BLaER1 treated with 17β-estradiol and CSF1 and Interleukin-3, amounts not matched to agents 10 nM and 100 nM (cell line): Measurements from ENCODE around the gene HOXD10.
A peak's percentile ranks its signal among the peaks of the same experiment; 100 is the strongest.

ENCODE experiments used
- H3K27ac ChIP-seq, 11 experiments: shearing (Covaris generic); formaldehyde crosslinking; 2 replicates each; pipeline ENCODE4 v1.8.1; 2022
- H3K27me3 ChIP-seq, 11 experiments: shearing (Covaris generic); formaldehyde crosslinking; 2 replicates each; pipeline ENCODE4 v1.8.1; 2022
- H3K36me3 ChIP-seq, 11 experiments: shearing (Covaris generic); formaldehyde crosslinking; 2 replicates each; pipeline ENCODE4 v1.8.1; 2022
- H3K4me1 ChIP-seq, 10 experiments: shearing (Covaris generic); formaldehyde crosslinking; 2 replicates each; pipeline ENCODE4 v1.8.1; 2022
- H3K4me2 ChIP-seq, 11 experiments: shearing (Covaris generic); formaldehyde crosslinking; 2 replicates each; pipeline ENCODE4 v1.8.1; 2022
- H3K4me3 ChIP-seq, 10 experiments: shearing (Covaris generic); formaldehyde crosslinking; 2 replicates each; pipeline ENCODE4 v1.8.1; 2022
- H3K9ac ChIP-seq, 11 experiments: shearing (Covaris generic); formaldehyde crosslinking; 2 replicates each; pipeline ENCODE4 v1.8.1; 2022
- H3K9me3 ChIP-seq, 11 experiments: shearing (Covaris generic); formaldehyde crosslinking; replicated peaks in 1 of 11; 2 replicates each; pipeline ENCODE4 v1.8.1; 2022
- H4K20me1 ChIP-seq, 11 experiments: shearing (Covaris generic); formaldehyde crosslinking; 2 replicates each; pipeline ENCODE4 v1.8.1; 2022
- Cebpa-rat ChIP-seq, 11 experiments: shearing (Covaris generic); IDR thresholded peaks; 2 replicates each; pipeline ENCODE4 v1.8.1; 2022

Gene HOXD10

GRCh38 chr2:176091329-176092258 lies 25.0 kb upstream of the HOXD10 start:
- H3K9ac ChIP-seq, result no peak overlapping the region
- peaks cover under 1 to 6% (median 2%) of the 10 kb centered on the region in 10 experiments; a peak in 12 of 20 replicates for H3K4me1 ChIP-seq
- peaks cover 100% of the 10 kb centered on the region in 11 experiments for H3K27me3 ChIP-seq
- no peak overlapping the region for H3K27ac ChIP-seq
- peaks cover 9 to 34% (median 14%) of the 10 kb centered on the region in 11 experiments; a peak in 20 of 22 replicates for H3K9me3 ChIP-seq
- TF ChIP-seq Cebpa-rat (IDR thresholded peaks at IDR 0.05), result no peak
- H4K20me1 ChIP-seq, result peaks cover 0 to 92% (median 70%) of the 10 kb centered on the region in 11 experiments; a peak in 18 of 22 replicates
- no peak overlapping the region for H3K4me3 ChIP-seq
- H3K4me2 ChIP-seq, result peak overlapping the region in 2 of 11 experiments; percentile 20 to 33; a peak in 1 of 22 replicates
- no peaks in the 10 kb centered on the region for H3K36me3 ChIP-seq

GRCh38 chr2:176092270-176093144 lies 24.1 kb upstream of the HOXD10 start, which contains the start of gene HOXD13:
Gene HOXD13, plus strand, starts transcription at chr2:176092721. Its CDS starts 170 bp downstream, at chr2:176092891.
- peak within 1 kb of the TSS in 8 of 10 experiments; percentile 7 to 44 (median 30); a peak in 13 of 20 replicates for H3K4me3 ChIP-seq
- no peak within 1 kb of the TSS for H3K9ac ChIP-seq
- peak within 1 kb of the TSS in 10 of 11 experiments; percentile 10 to 75 (median 28); a peak in 13 of 22 replicates for H3K4me2 ChIP-seq
- H3K36me3 ChIP-seq, result no peaks in the 10 kb centered on the region
- H3K9me3 ChIP-seq, result peaks cover 9 to 34% (median 14%) of the 10 kb centered on the region in 11 experiments; a peak in 20 of 22 replicates
- no peak for TF ChIP-seq Cebpa-rat (IDR thresholded peaks at IDR 0.05)
- peaks cover 100% of the 10 kb centered on the region in 11 experiments for H3K27me3 ChIP-seq
- H4K20me1 ChIP-seq, result peaks cover 0 to 95% (median 75%) of the 10 kb centered on the region in 11 experiments; a peak in 18 of 22 replicates
- peaks cover 6 to 15% (median 10%) of the 10 kb centered on the region in 10 experiments; a peak in 15 of 20 replicates for H3K4me1 ChIP-seq
- no peak within 1 kb of the TSS for H3K27ac ChIP-seq

GRCh38 chr2:176093145-176093897 lies 23.3 kb upstream of the HOXD10 start:
- H4K20me1 ChIP-seq, result peaks cover 0 to 94% (median 70%) of the 10 kb centered on the region in 11 experiments; a peak in 17 of 22 replicates
- H3K27me3 ChIP-seq, result peaks cover 100% of the 10 kb centered on the region in 11 experiments
- no peaks in the 10 kb centered on the region for H3K36me3 ChIP-seq
- H3K9me3 ChIP-seq, result peaks cover 9 to 34% (median 14%) of the 10 kb centered on the region in 11 experiments; a peak in 20 of 22 replicates
- H3K9ac ChIP-seq, result no peak overlapping the region
- H3K4me2 ChIP-seq, result peak overlapping the region in 10 of 11 experiments; percentile 10 to 75 (median 28); a peak in 12 of 22 replicates
- H3K4me3 ChIP-seq, result peak overlapping the region in 8 of 10 experiments; percentile 7 to 44 (median 30); a peak in 13 of 20 replicates
- no peak overlapping the region for H3K27ac ChIP-seq
- H3K4me1 ChIP-seq, result peaks cover 6 to 19% (median 11%) of the 10 kb centered on the region in 10 experiments; a peak in 15 of 20 replicates
- TF ChIP-seq Cebpa-rat (IDR thresholded peaks at IDR 0.05), result no peak

GRCh38 chr2:176093898-176094249 lies 22.7 kb upstream of the HOXD10 start:
- Histone ChIP-seq H3K4me3 (no peak overlapping the region), H3K27ac (no peak overlapping the region), H3K27me3 (peaks cover 100% of the 10 kb centered on the region in 11 experiments), H4K20me1 (peaks cover 0 to 94% (median 68%) of the 10 kb centered on the region in 11 experiments; a peak in 17 of 22 replicates), H3K4me1 (peaks cover 6 to 19% (median 11%) of the 10 kb centered on the region in 10 experiments; a peak in 15 of 20 replicates), H3K9ac (no peak overlapping the region), H3K9me3 (peaks cover 9 to 34% (median 14%) of the 10 kb centered on the region in 11 experiments; a peak in 20 of 22 replicates), H3K4me2 (no peak overlapping the region), H3K36me3 (no peaks in the 10 kb centered on the region)
- TF ChIP-seq Cebpa-rat (IDR thresholded peaks at IDR 0.05), result no peak

- no peak overlapping the region for H3K27ac ChIP-seq
- no peak overlapping the region for H3K4me2 ChIP-seq
- TF ChIP-seq Cebpa-rat (IDR thresholded peaks at IDR 0.05), result no peak
- H3K4me1 ChIP-seq, result peaks cover 6 to 19% (median 11%) of the 10 kb centered on the region in 10 experiments; a peak in 15 of 20 replicates
- H4K20me1 ChIP-seq, result peaks cover 0 to 94% (median 71%) of the 10 kb centered on the region in 11 experiments; a peak in 17 of 22 replicates
- H3K9ac ChIP-seq, result no peak overlapping the region
- peaks cover 100% of the 10 kb centered on the region in 11 experiments for H3K27me3 ChIP-seq
- peaks cover 9 to 39% (median 18%) of the 10 kb centered on the region in 11 experiments; a peak in 20 of 22 replicates for H3K9me3 ChIP-seq
- H3K36me3 ChIP-seq, result no peaks in the 10 kb centered on the region
- H3K4me3 ChIP-seq, result no peak overlapping the region
These were observed 22.2 kb upstream of the HOXD10 start for GRCh38 chr2:176094349-176094748.

GRCh38 chr2:176095421-176095820 lies 21.2 kb upstream of the HOXD10 start:
- H3K4me1 ChIP-seq, result peaks cover 6 to 19% (median 11%) of the 10 kb centered on the region in 10 experiments; a peak in 15 of 20 replicates
- no peak overlapping the region for H3K4me2 ChIP-seq
- peaks cover 0 to 93% (median 71%) of the 10 kb centered on the region in 11 experiments; a peak in 17 of 22 replicates for H4K20me1 ChIP-seq
- H3K36me3 ChIP-seq, result no peaks in the 10 kb centered on the region
- H3K9ac ChIP-seq, result no peak overlapping the region
- peaks cover 100% of the 10 kb centered on the region in 11 experiments for H3K27me3 ChIP-seq
- no peak overlapping the region for H3K27ac ChIP-seq
- no peak overlapping the region for H3K4me3 ChIP-seq
- no peak for TF ChIP-seq Cebpa-rat (IDR thresholded peaks at IDR 0.05)
- H3K9me3 ChIP-seq, result peaks cover 16 to 49% (median 28%) of the 10 kb centered on the region in 11 experiments

- Histone ChIP-seq H3K9ac (peak overlapping the region in 1 of 11 experiments; percentile 70; a peak in 1 of 22 replicates), H3K27ac (no peak overlapping the region), H3K4me1 (peaks cover 6 to 19% (median 11%) of the 10 kb centered on the region in 10 experiments; a peak in 15 of 20 replicates), H3K9me3 (peaks cover 22 to 52% (median 36%) of the 10 kb centered on the region in 11 experiments), H3K27me3 (peaks cover 100% of the 10 kb centered on the region in 11 experiments), H3K36me3 (no peaks in the 10 kb centered on the region), H4K20me1 (peaks cover 0 to 92% (median 61%) of the 10 kb centered on the region in 11 experiments; a peak in 17 of 22 replicates), H3K4me2 (peak overlapping the region; percentile 77 to 99 (median 94)), H3K4me3 (peak overlapping the region; percentile 50 to 69 (median 58))
- no peak for TF ChIP-seq Cebpa-rat (IDR thresholded peaks at IDR 0.05)
These were observed 20.2 kb upstream of the HOXD10 start for GRCh38 chr2:176096243-176096985.
